Measurements from ENCODE around the gene PHF14. TPM values are rescaled to one million over a fixed set of nuclear protein-coding genes. Genes with fewer than 3 reads are reported as not detected.

Gene PHF14
- total RNA-seq, 1 experiment from 2014 or later, result 40.2 TPM

GRCh38 chr7:11120675-11121220 lies 147.1 kb downstream of the PHF14 start:
- no TSS peak for BruUV-seq (replicated peaks)
- intact Hi-C loops (cut with micrococcal nuclease; ENCODE audit: unreplicated experiment), result no loop called here
- Mint-ChIP-seq H3K4me3 (ENCODE audit: low read depth, unreplicated experiment) (no peak overlapping the region), H3K27me3 (ENCODE audit: unreplicated experiment) (no peaks in the 10 kb centered on the region), H3K36me3 (ENCODE audit: insufficient read depth, unreplicated experiment) (no peaks in the 10 kb centered on the region), H3K9me3 (ENCODE audit: low read depth, unreplicated experiment) (no peaks in the 10 kb centered on the region), H3K27ac (ENCODE audit: unreplicated experiment) (no peak overlapping the region), H3K4me1 (ENCODE audit: low read depth, unreplicated experiment) (no peaks in the 10 kb centered on the region)
- DNase-seq, result no peak
- CTCF ChIA-PET, result no interaction called here
- TF ChIP-seq CTCF (IDR thresholded peaks at IDR 0.05; ENCODE audit: unreplicated experiment), result no peak

- no peaks in the 10 kb centered on the region for H3K4me1 Mint-ChIP-seq (ENCODE audit: low read depth, unreplicated experiment)
- TF ChIP-seq CTCF (IDR thresholded peaks at IDR 0.05; ENCODE audit: unreplicated experiment), result no peak
- no peaks in the 10 kb centered on the region for H3K36me3 Mint-ChIP-seq (ENCODE audit: insufficient read depth, unreplicated experiment)
- H3K4me3 Mint-ChIP-seq (ENCODE audit: low read depth, unreplicated experiment), result no peak overlapping the region
- BruUV-seq (replicated peaks), result no TSS peak
- no peak overlapping the region for H3K27ac Mint-ChIP-seq (ENCODE audit: unreplicated experiment)
- no peaks in the 10 kb centered on the region for H3K27me3 Mint-ChIP-seq (ENCODE audit: unreplicated experiment)
- intact Hi-C loops (cut with micrococcal nuclease; ENCODE audit: unreplicated experiment), result no loop called here
- DNase-seq, result no peak
- CTCF ChIA-PET, result no interaction called here
- no peaks in the 10 kb centered on the region for H3K9me3 Mint-ChIP-seq (ENCODE audit: low read depth, unreplicated experiment)
Observed at GRCh38 chr7:11124856-11125559, 151.3 kb downstream of the PHF14 start.

- no TSS peak for BruUV-seq (replicated peaks)
- Mint-ChIP-seq H3K4me1 (ENCODE audit: low read depth, unreplicated experiment) (no peaks in the 10 kb centered on the region), H3K27ac (ENCODE audit: unreplicated experiment) (no peak overlapping the region), H3K9me3 (ENCODE audit: low read depth, unreplicated experiment) (no peaks in the 10 kb centered on the region), H3K4me3 (ENCODE audit: low read depth, unreplicated experiment) (no peak overlapping the region), H3K36me3 (ENCODE audit: insufficient read depth, unreplicated experiment) (no peaks in the 10 kb centered on the region), H3K27me3 (ENCODE audit: unreplicated experiment) (no peaks in the 10 kb centered on the region)
- intact Hi-C loops (cut with micrococcal nuclease; ENCODE audit: unreplicated experiment), result loop anchor here (1.0 kb wide), 1 partner anchor 21 kb away; no protein-coding TSS in a partner anchor
- no peak for DNase-seq
- no peak for TF ChIP-seq CTCF (IDR thresholded peaks at IDR 0.05; ENCODE audit: unreplicated experiment)
- CTCF ChIA-PET, result interaction anchor here (0.7 kb wide), 1 partner anchor 19 kb away, joined by 5 read pairs; no protein-coding TSS in a partner anchor
Observed at GRCh38 chr7:11127114-11127785, 153.6 kb downstream of the PHF14 start.

GRCh38 chr7:11127988-11128387 lies 154.3 kb downstream of the PHF14 start:
- no peak overlapping the region for H3K27ac Mint-ChIP-seq (ENCODE audit: unreplicated experiment)
- CTCF ChIA-PET, result no interaction called here
- no peaks in the 10 kb centered on the region for H3K36me3 Mint-ChIP-seq (ENCODE audit: insufficient read depth, unreplicated experiment)
- no TSS peak for BruUV-seq (replicated peaks)
- no peak for TF ChIP-seq CTCF (IDR thresholded peaks at IDR 0.05; ENCODE audit: unreplicated experiment)
- no peaks in the 10 kb centered on the region for H3K4me1 Mint-ChIP-seq (ENCODE audit: low read depth, unreplicated experiment)
- H3K27me3 Mint-ChIP-seq (ENCODE audit: unreplicated experiment), result no peaks in the 10 kb centered on the region
- intact Hi-C loops (cut with micrococcal nuclease; ENCODE audit: unreplicated experiment), result loop anchor here (1.0 kb wide), 1 partner anchor 20 kb away; no protein-coding TSS in a partner anchor
- DNase-seq, result no peak
- H3K9me3 Mint-ChIP-seq (ENCODE audit: low read depth, unreplicated experiment), result no peaks in the 10 kb centered on the region
- H3K4me3 Mint-ChIP-seq (ENCODE audit: low read depth, unreplicated experiment), result no peak overlapping the region

All from Calu3 (cell line).